Caki2 (cell line): ENCODE results near the gene ITSN1. TPM values are rescaled to one million over a fixed set of nuclear protein-coding genes. Genes with fewer than 3 reads are reported as not detected.
"Not testable (repeated sequence)": the region's sequence is repeated elsewhere in the genome, so short reads cannot be mapped to it uniquely, and the experiment has no call there.

Experiments used
- DNase-seq: peaks from one replicate; pipeline ENCODE4 v3.0.0-alpha.2; 2015; ENCODE audit warnings: low read depth
- in situ Hi-C: cut with HindIII; loops from 2 replicates; pipeline ENCODE4 v1.10.0; 2016; ENCODE audit warnings: low sequenced_read_pairs, low pct_unique_long_range_greater_than_20kb, mixed read lengths
- total RNA-seq: library from RNA; depleted of rRNA; stranded (reverse); fragments of >200 nt; shearing (Covaris generic); gene quantifications from 2 replicates; pipeline ENCODE4 v1.2.3, GENCODE V29; 2014; ENCODE audit warnings: low replicate concordance

Gene ITSN1
- total RNA-seq, 1 experiment from 2014 or later, result 36.1 TPM

- in situ Hi-C loops, result no loop called here
- no peak for DNase-seq
Observed at GRCh38 chr21:33909756-33910155, 267.5 kb downstream of the ITSN1 start.

GRCh38 chr21:33914188-33914587 lies 271.9 kb downstream of the ITSN1 start:
- in situ Hi-C loops, result no loop called here
- peak; percentile 74 for DNase-seq

DNA sequence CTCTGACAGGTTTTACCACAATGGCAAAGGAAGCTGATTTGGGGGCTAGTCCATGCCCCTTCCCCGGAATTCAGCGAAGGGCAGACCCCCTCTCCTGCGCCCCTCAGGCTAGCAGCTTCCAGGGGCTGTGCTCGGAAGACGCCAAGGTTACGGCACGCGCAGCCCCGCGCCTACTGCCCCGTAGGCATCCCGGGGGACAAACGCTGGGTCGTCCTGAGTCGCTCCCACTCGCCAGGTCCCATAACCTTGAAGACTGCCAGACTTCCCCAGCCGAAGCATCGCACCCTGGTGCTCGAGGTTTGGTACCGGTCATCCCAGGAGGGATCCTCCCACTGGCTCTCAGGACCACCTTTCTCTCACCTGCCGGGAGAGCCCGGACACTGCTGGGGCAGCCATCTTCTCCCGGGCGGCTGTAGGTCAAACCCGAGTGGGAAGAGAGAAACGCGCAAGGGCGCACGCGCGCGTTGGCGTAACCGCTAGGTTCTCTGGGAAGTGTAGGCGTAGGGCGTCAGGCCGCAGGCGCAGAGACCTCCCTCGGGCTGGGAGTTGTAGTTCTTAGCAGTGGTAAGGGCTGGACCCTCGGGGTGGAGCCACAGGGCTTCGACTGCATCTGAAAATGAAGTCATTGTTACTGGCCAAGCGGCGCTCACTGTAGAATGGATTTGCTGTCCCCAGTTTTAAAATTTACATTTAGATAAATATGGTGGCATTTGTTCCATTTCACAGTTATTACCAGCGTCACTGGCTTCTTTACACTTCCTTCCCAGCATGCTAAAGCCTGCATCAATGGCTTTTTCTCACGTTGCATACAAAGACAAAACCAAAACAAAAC lies 273.3 kb downstream of the ITSN1 start, which contains the start of gene ATP5PO:
Gene ATP5PO (minus strand): TSS at position 437 of the 832 bp plus-strand sequence. CDS start 41 bp downstream, at position 396.
- in situ Hi-C loops, result no loop called here

DNA sequence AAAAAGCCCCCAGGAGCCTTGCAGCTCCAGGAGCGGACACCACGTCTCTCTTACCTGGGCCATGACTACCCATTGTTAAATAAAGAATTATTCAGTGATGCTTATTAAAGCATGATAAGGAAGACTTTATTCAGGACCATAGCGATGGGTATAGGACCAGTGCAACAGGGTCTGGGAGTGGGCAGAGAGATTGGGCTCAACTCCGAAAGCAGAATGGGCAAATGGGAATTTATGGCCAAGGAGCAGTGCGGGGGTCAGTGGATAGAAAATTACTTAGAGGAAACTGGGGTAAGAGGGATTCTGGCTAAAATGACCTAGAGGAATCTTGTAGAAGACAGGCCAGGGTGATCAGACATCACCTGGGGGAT lies 273.9 kb downstream of the ITSN1 start:
- in situ Hi-C loops, result no loop called here
- DNase-seq, result no peak

More for the DNA sequence above, 273.3 kb downstream of the ITSN1 start, which contains the start of gene ATP5PO:
- peak; percentile 95 for DNase-seq

DNA sequence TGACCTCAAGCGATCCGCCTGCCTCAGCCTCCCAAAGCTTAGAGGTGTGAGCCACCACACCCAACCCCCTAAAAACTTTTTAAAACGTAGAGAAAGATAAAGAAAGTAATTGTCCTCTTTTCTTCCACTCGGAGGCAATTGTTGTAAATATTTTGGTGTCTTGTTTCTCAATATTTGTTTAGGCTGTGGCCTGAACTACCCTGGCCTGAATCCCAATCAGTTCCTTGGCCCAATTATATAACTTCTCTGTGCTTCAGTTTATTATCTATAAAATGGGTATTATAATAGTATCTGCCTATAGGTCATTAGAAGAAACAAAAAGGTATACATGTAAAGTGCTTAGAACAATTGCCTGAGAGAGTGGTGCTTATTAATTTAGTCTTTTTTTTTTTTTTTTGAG lies 275.1 kb downstream of the ITSN1 start:
- no peak for DNase-seq
- in situ Hi-C loops, result no loop called here

DNA sequence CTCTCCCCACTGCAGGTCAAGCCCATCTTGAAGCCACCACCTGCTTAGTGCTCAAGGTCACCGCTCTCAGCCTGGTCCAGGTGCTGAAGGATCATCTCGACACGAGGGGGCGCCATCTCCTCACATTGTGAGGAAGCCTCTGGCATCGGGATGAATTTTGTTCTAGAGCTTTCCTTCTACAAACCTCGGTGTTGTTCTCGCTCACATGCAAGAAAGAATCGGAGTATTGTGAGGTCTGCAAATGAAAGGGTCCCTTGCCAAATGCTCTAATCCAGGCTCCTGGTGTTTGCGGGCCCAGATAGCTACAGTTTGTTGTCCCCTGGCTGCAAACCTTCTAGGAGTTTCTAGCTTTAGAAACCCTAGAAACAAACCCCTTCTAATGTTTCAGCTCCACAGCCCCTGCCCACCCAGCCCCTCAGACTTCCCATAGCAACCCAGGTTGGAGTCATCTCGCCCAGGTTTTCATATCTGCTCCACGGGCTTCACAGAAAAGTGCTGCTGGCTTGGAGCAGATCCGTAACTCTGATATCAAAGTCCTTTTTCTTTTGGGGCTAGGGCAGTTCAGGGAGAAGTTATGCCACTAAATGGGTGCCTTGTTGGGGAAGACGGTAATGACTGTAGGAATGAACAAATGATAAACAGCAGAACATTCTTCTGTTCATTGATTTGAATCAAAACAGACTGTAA lies 281.9 kb downstream of the ITSN1 start:
- peak; percentile 77 for DNase-seq
- in situ Hi-C loops, result no loop called here

- in situ Hi-C loops, result no loop called here
- peak; percentile 94 for DNase-seq
Observed at GRCh38 chr21:33924766-33925100, 282.4 kb downstream of the ITSN1 start.

DNA sequence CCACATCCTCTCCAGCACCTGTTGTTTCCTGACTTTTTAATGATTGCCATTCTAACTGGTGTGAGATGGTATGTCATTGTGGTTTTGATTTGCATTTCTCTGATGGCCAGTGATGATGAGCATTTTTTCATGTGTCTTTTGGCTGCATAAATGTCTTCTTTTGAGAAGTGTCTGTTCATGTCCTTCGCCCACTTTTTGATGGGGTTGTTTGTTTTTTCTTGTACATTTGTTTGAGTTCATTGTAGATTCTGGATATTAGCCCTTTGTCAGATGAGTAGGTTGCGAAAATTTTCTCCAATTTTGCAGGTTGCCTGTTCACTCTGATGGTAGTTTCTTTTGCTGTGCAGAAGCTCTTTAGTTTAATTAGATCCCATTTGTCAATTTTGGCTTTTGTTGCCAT lies 283.9 kb downstream of the ITSN1 start:
- DNase-seq, in situ Hi-C loops: not testable (repeated sequence)

DNA sequence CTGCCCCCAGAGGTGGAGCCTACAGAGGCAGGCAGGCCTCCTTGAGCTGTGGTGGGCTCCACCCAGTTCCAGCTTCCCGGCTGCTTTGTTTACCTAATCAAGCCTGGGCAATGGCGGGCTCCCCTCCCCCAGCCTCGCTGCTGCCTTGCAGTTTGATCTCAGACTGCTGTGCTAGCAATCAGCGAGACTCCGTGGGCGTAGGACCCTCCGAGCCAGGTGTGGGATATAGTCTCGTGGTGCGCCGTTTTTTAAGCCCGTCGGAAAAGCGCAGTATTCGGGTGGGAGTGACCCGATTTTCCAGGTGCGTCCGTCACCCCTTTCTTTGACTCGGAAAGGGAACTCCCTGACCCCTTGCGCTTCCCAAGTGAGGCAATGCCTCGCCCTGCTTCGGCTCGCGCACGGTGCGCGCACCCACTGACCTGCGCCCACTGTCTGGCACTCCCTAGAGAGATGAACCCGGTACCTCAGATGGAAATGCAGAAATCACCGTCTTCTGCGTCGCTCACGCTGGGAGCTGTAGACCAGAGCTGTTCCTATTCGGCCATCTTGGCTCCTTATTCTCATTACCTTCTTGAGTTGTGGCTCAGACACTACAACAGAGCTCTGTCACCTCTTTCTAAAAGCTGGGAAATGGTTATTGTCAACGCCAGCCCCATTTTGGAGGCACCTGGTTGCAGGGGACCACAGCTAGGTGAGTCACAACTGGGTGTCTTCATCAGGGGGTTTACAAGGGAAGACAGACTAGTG lies 288.9 kb downstream of the ITSN1 start:
- in situ Hi-C loops, DNase-seq: not testable (repeated sequence)

GRCh38 chr21:33931799-33932390 lies 289.6 kb downstream of the ITSN1 start:
- DNase-seq, result no peak
- in situ Hi-C loops, result no loop called here

DNA sequence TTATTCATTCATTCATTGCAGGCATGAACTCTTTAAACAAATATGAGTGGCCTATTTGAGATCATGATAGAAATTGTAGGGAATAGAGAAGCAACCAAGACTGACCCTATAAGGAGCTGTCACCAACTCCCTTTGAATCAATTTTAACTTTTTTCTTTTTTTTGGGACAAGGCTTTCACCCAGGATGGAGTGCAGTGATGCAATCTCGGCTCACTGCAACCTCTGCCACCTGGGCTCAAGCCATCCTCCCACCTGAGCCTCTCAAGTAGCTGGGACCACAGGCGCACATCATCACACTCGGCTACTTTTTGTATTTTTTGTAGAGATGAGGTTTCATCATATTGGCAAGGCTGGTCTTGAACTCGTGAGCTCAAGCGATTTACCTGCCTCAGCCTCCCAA lies 290.4 kb downstream of the ITSN1 start:
- in situ Hi-C loops, result no loop called here
- DNase-seq, result no peak

DNA sequence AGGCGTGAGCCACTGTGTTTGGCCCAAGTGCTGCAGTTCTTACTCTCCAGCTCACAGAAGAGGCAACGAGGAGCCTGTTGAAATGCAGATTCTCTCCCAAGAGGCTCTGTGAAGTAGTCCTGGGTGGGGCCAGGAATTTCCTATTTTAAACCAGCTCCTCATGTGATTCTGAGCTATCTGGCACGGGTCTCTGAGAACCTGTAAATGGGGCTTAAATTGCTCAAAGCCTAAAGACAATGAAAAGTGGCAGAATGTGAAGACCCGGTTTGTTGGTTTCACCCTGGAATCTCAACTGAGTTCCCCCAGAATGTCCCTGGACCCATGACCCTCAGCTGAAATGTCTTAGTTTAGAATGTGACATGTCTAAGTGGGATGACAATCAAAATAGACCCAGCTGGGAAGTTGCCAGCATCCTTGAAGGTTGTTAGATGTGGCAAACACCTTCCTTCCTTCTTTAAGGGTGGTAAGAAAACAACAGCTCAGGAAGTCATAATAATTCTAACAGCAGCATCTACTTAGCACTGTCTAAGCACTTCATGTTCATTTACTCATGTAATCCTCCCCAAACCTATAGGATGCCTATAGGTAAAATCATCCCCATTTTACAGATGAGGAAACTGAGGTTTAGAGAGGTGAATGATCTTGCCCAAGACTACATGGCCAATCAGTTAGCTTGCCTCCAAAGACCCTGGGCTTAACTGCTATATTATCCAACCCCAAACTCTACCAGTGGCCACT lies 294.2 kb downstream of the ITSN1 start:
- in situ Hi-C loops, result no loop called here
- no peak for DNase-seq

DNA sequence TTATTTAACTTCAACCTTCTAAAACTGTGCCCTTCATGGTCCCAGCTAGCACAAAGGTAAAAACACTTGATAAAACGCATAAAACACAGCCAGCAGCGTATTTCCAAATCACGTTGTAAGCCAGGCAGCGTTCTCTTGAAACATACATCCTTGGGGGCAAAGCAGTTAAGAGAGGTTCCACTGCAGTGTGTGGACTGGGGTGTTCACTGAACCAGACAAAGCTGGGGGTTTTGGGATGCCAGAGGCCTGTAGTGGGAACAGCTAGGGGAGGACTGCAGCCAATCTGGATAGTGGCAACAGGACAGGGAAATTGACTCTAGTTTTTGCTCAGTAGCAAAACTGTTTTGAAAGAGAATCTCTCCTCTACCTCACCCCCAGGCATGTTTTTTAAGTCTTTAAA lies 294.8 kb downstream of the ITSN1 start:
- no peak for DNase-seq
- in situ Hi-C loops, result no loop called here

DNA sequence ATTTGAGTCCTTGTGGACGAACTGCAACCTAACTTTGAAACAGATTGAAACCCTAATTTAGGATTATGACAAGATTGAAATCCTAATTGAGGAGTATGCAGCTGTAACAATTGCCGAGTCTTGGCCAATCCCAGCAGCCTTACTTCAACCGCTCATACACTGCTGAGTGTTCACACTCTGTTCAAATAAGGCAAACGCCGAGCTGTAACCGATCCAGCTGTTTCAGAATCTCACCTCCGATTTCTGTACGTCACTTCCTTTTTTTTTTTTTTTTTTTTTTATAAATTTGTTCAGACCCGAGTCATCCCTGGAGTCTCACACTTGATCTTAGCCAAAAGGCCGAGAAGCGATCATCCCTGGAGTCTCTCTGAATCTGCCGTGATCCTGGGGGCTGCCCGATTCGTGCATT lies 295.6 kb downstream of the ITSN1 start:
- DNase-seq, result no peak
- in situ Hi-C loops, result no loop called here

- DNase-seq, result no peak
- in situ Hi-C loops, result no loop called here
Observed at GRCh38 chr21:33938381-33938780, 296.1 kb downstream of the ITSN1 start.

- no peak for DNase-seq
- in situ Hi-C loops, result no loop called here
Observed at GRCh38 chr21:33939226-33939625, 296.9 kb downstream of the ITSN1 start.

DNA sequence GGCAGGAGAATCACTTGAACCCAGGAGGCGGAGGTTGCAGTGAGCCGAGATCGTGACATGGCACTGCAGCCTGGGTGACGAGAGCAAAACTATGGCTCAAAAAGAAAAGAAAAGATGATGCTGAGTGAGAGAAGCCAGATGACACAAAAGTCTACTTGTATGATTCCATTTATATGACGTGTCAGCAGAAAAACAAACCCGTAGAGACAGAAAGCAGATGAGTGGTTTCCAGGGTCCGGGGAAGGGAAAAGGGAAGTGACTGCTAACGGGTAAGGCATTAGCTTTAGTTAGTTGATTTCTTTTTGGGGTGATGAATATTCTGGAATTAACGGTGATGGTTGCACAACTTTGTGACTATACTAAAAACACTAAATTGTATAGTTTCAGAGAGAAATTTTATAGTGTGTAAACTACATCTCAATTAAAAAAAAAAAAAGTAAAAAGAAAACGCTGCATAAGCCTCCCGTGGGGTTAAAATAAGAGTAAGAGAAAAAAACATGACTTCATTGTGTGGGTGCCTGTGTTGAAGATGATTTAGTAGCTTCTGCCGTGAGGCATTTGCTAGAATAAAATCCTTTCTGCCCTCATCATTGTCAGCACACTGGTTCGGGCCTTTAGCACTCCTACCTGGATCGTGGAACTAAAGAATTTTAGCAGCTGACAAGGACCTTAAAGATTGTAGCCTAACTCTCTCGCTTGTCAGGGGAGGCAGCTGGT lies 298.0 kb downstream of the ITSN1 start:
- DNase-seq, result no peak
- in situ Hi-C loops, result no loop called here
